Transverse colon (tissue), 4 donors: Measurements from ENCODE around the gene NAPG. TPM values are rescaled to one million over a fixed set of nuclear protein-coding genes. Genes with fewer than 3 reads are reported as not detected.
"Not testable (repeated sequence)": the region's sequence is repeated elsewhere in the genome, so short reads cannot be mapped to it uniquely, and the experiment has no call there.

ENCODE experiments used
- DNase-seq: peaks from one replicate; pipeline ENCODE4 v3.0.0-alpha.2; 2019
- H3K27ac ChIP-seq, 4 donors: fragments of 200-600 bp; sonication (generic); 2 replicates each; pipeline ENCODE4 v1.5.1; 2016 to 2018; ENCODE audit warnings: inconsistent platforms in 4 of 4
- H3K27me3 ChIP-seq: fragments of 200-600 bp; sonication (generic); 2 replicates; pipeline ENCODE4 v1.5.1; 2017; ENCODE audit warnings: inconsistent platforms
- H3K36me3 ChIP-seq, 4 donors: fragments of 200-600 bp; sonication (generic); 2 replicates each; pipeline ENCODE4 v1.5.1; 2017 to 2019; ENCODE audit warnings: inconsistent platforms in 4 of 4
- H3K4me1 ChIP-seq, 4 donors: fragments of 200-600 bp; sonication (generic); 2 replicates each; pipeline ENCODE4 v1.5.1; 2017 to 2020; ENCODE audit warnings: inconsistent platforms in 4 of 4
- H3K4me3 ChIP-seq, 4 donors: fragments of 200-600 bp; sonication (generic); 1 replicate in 1 of 4; 2 replicates in 3 of 4; pipeline versions ENCODE4 v1.5.1 to v1.6.1; 2017 to 2019; ENCODE audit warnings: inconsistent platforms in 4 of 4
- H3K9me3 ChIP-seq, 2 donors: fragments of 200-600 bp; sonication (generic); 2 replicates each; pipeline ENCODE4 v1.5.1; 2017 to 2019; ENCODE audit warnings: inconsistent platforms in 2 of 2
- CTCF ChIP-seq, 5 experiments: fragments of 200-600 bp in 3 of 5; fragments of 450-650 bp in 2 of 5; sonication (generic) in 3 of 5; IDR thresholded peaks; 1 replicate in 2 of 5; 2 replicates in 3 of 5; pipeline ENCODE4 v1.5.1; 2016 to 2017; ENCODE audit warnings: antibody characterized with exemption in 5 of 5, inconsistent platforms in 3 of 5, mild to moderate bottlenecking in 2 of 5, moderate library complexity in 1 of 5
- EP300 ChIP-seq: sonication (generic); formaldehyde crosslinking; IDR thresholded peaks from one replicate; pipeline ENCODE4 v1.6.1; 2017; ENCODE audit warnings: antibody characterized with exemption, low read depth
- POLR2A ChIP-seq: fragments of 450-650 bp; IDR thresholded peaks from one replicate; pipeline ENCODE4 v1.6.1; 2016; ENCODE audit warnings: antibody characterized with exemption, mild to moderate bottlenecking, moderate library complexity
- POLR2AphosphoS5 ChIP-seq, 3 donors: sonication (generic); formaldehyde crosslinking; IDR thresholded peaks; one replicate each; pipeline ENCODE4 v1.6.1; 2016; ENCODE audit warnings: antibody characterized with exemption in 3 of 3
- WGBS, 2 donors: methylation state at CpG; one replicate each; pipeline ENCODE4 v1.1.5; 2018; ENCODE audit warnings: low coverage in 1 of 2; 5-methylcytosine and 5-hydroxymethylcytosine counted together
- in situ Hi-C, 4 donors: fragments of 200-750 bp; cut with MboI; loops; one replicate each; pipeline versions ENCODE4 v1.15.0 to v1.15.1; 2017; ENCODE audit warnings: low sequenced_read_pairs in 3 of 4, low pct_ligation_motif_present in 1 of 4, low pct_unique_long_range_greater_than_20kb in 1 of 4
- intact Hi-C: fragments of 100-400 bp; cut with DNase I; formaldehyde crosslinking; loops from one replicate; pipeline ENCODE4 v1.15.1; 2023; ENCODE audit warnings: low total_unique reads
- total RNA-seq, 4 donors: library from RNA; depleted of rRNA; stranded (reverse); fragments of >200 nt; gene quantifications; one replicate each; pipeline ENCODE4 v1.1.0, GENCODE V29; 2016

NAPG gene
- total RNA-seq, 4 donors from 2014 or later, result 28.9 to 47.5 (median 41.1) TPM

- Histone ChIP-seq H3K27me3 (no peaks in the 10 kb centered on the region), H3K9me3 (no peaks in the 10 kb centered on the region), H3K4me1 (peaks cover 0 to 29% (median 19%) of the 10 kb centered on the region in 4 donors), H3K36me3 (peaks cover 0 to 14% (median 0%) of the 10 kb centered on the region in 4 donors), H3K4me3 (no peak overlapping the region), H3K27ac (no peak overlapping the region)
- in situ Hi-C loops (no loop called here), intact Hi-C loops (no loop called here)
- WGBS, 2 donors, result 81 to 90% methylated on average over 3 of the region's 3 CpGs
- no peak for DNase-seq
- TF ChIP-seq POLR2A (no peak), EP300 (no peak)
These were observed 4.2 kb downstream of the NAPG start for GRCh38 chr18:10530002-10530401.

GRCh38 chr18:10530852-10531251, 5.0 kb downstream of the NAPG start:
- Histone ChIP-seq H3K36me3 (peaks cover 0 to 14% (median 0%) of the 10 kb centered on the region in 4 donors), H3K4me3 (no peak overlapping the region)
- intact Hi-C loops, result no loop called here

GRCh38 chr18:10533111-10533510, 7.3 kb downstream of the NAPG start:
- Histone ChIP-seq H3K9me3 (no peaks in the 10 kb centered on the region), H3K27ac (no peak overlapping the region), H3K4me1 (peaks cover 0 to 12% (median 3%) of the 10 kb centered on the region in 4 donors), H3K36me3 (peaks cover 0 to 14% (median 0%) of the 10 kb centered on the region in 4 donors), H3K27me3 (no peaks in the 10 kb centered on the region), H3K4me3 (no peak overlapping the region)
- 96 to 100% methylated on average over 2 of the region's 2 CpGs for WGBS, 2 donors
- TF ChIP-seq CTCF (IDR thresholded peaks at IDR 0.05) (no peak), EP300 (no peak), POLR2AphosphoS5 (IDR thresholded peaks at IDR 0.05) (no peak), POLR2A (no peak)
- intact Hi-C loops (no loop called here), in situ Hi-C loops (no loop called here)
- no peak for DNase-seq

More at GRCh38 chr18:10530852-10531251, 5.0 kb downstream of the NAPG start:
- 83 to 97% methylated on average over 3 of the region's 3 CpGs for WGBS, 2 donors
- peaks cover 0 to 26% (median 16%) of the 10 kb centered on the region in 4 donors for H3K4me1 ChIP-seq
- no peaks in the 10 kb centered on the region for H3K27me3 ChIP-seq
- no peak for DNase-seq
- H3K27ac ChIP-seq, result no peak overlapping the region
- in situ Hi-C loops, result no loop called here
- no peak for TF ChIP-seq CTCF (IDR thresholded peaks at IDR 0.05)
- no peak for TF ChIP-seq POLR2A
- TF ChIP-seq EP300, result no peak
- no peak for TF ChIP-seq POLR2AphosphoS5 (IDR thresholded peaks at IDR 0.05)
- H3K9me3 ChIP-seq, result no peaks in the 10 kb centered on the region

GRCh38 chr18:10536280-10536679, 10.5 kb downstream of the NAPG start:
- H3K27ac ChIP-seq, result no peak overlapping the region
- intact Hi-C loops, result no loop called here
- no peak for TF ChIP-seq EP300
- no peak for TF ChIP-seq POLR2AphosphoS5 (IDR thresholded peaks at IDR 0.05)
- TF ChIP-seq POLR2A, result no peak
- no peaks in the 10 kb centered on the region for H3K4me1 ChIP-seq
- no peaks in the 10 kb centered on the region for H3K9me3 ChIP-seq
- 92 to 94% methylated on average over 2 of the region's 2 CpGs for WGBS, 2 donors
- in situ Hi-C loops, result no loop called here
- peaks cover 0 to 40% (median 12%) of the 10 kb centered on the region in 4 donors for H3K36me3 ChIP-seq
- H3K4me3 ChIP-seq, result no peak overlapping the region
- no peaks in the 10 kb centered on the region for H3K27me3 ChIP-seq
- DNase-seq, result no peak

- Histone ChIP-seq H3K9me3 (no peaks in the 10 kb centered on the region), H3K27me3 (no peaks in the 10 kb centered on the region), H3K4me1 (no peaks in the 10 kb centered on the region), H3K4me3 (no peak overlapping the region), H3K27ac (no peak overlapping the region), H3K36me3 (peaks cover 0 to 53% (median 15%) of the 10 kb centered on the region in 4 donors)
- in situ Hi-C loops (no loop called here), intact Hi-C loops (no loop called here)
- WGBS, 2 donors, result 64% methylated on average over 2 of the region's 2 CpGs
- no peak for DNase-seq
- TF ChIP-seq EP300 (no peak), CTCF (IDR thresholded peaks at IDR 0.05) (no peak), POLR2AphosphoS5 (IDR thresholded peaks at IDR 0.05) (no peak), POLR2A (no peak)
These were observed 11.9 kb downstream of the NAPG start for GRCh38 chr18:10537765-10538164.

GRCh38 chr18:10539124-10539523, 13.3 kb downstream of the NAPG start:
- intact Hi-C loops, H3K27ac ChIP-seq, H3K9me3 ChIP-seq, in situ Hi-C loops, H3K4me1 ChIP-seq, H3K4me3 ChIP-seq, H3K27me3 ChIP-seq, DNase-seq: not testable (repeated sequence)
- peaks cover 0 to 44% (median 15%) of the 10 kb centered on the region in 4 donors for H3K36me3 ChIP-seq
- 79 to 90% methylated on average over 2 to 5 of the region's 5 CpGs for WGBS, 2 donors
